ENCODE results near the gene PTGFRN.

Gene PTGFRN

DNA sequence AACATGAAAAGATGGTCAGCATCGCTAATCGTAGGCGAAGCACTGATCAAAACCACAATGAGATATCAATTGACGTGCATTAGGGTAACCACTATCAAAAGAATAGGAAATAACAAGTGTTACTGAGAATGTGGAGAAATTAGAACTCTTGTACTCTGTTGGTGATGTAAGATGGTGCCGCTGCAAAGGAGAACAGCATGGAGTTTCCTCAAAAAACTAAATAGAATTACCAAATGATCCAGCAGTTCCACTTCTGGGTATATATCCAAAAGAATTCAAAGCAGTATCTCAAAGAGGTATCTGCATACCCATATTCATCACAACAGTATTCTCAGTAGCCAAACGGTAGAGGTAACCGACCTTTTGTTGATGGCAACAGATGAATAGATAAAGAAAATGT lies 83.6 kb downstream of the PTGFRN start:
- H3K9ac ChIP-seq (ENCODE audit: low read length): no peak overlapping the region
- no peaks in the 10 kb centered on the region for H3K79me2 ChIP-seq (ENCODE audit: insufficient read depth, low read length)
- H3K36me3 ChIP-seq (ENCODE audit: low read length): no peaks in the 10 kb centered on the region
- no peak overlapping the region for H3K4me2 ChIP-seq (ENCODE audit: low read depth, low read length, poor library complexity, severe bottlenecking)
- TF ChIP-seq EZH2phosphoT487 (conservative IDR thresholded peaks at IDR 0.05; ENCODE audit: low read length): no peak
- TF ChIP-seq, protein P1, sequence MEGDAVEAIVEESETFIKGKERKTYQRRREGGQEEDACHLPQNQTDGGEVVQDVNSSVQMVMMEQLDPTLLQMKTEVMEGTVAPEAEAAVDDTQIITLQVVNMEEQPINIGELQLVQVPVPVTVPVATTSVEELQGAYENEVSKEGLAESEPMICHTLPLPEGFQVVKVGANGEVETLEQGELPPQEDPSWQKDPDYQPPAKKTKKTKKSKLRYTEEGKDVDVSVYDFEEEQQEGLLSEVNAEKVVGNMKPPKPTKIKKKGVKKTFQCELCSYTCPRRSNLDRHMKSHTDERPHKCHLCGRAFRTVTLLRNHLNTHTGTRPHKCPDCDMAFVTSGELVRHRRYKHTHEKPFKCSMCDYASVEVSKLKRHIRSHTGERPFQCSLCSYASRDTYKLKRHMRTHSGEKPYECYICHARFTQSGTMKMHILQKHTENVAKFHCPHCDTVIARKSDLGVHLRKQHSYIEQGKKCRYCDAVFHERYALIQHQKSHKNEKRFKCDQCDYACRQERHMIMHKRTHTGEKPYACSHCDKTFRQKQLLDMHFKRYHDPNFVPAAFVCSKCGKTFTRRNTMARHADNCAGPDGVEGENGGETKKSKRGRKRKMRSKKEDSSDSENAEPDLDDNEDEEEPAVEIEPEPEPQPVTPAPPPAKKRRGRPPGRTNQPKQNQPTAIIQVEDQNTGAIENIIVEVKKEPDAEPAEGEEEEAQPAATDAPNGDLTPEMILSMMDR (IDR thresholded peaks at IDR 0.05; ENCODE audit: insufficient read depth, low read length, poor library complexity, severe bottlenecking): no peak
- H3K9me2 ChIP-seq (replicated peaks; ENCODE audit: insufficient read depth, low read length): no peaks in the 10 kb centered on the region
- no peaks in the 10 kb centered on the region for H3K27me3 ChIP-seq (ENCODE audit: low read length)
- no peaks in the 10 kb centered on the region for H3K9me3 ChIP-seq (ENCODE audit: insufficient read depth, low read length)
- no peak overlapping the region for H2AFZ ChIP-seq (ENCODE audit: low read depth, low read length, severe bottlenecking)
- H3K4me3 ChIP-seq (ENCODE audit: insufficient read depth, low read length, poor library complexity, severe bottlenecking): no peak overlapping the region
- H3F3A ChIP-seq (ENCODE audit: insufficient read depth): no peaks in the 10 kb centered on the region
- H4K20me1 ChIP-seq (ENCODE audit: low read depth, low read length): no peaks in the 10 kb centered on the region
- H3K27ac ChIP-seq (ENCODE audit: low read depth, low read length): no peak overlapping the region

DNA sequence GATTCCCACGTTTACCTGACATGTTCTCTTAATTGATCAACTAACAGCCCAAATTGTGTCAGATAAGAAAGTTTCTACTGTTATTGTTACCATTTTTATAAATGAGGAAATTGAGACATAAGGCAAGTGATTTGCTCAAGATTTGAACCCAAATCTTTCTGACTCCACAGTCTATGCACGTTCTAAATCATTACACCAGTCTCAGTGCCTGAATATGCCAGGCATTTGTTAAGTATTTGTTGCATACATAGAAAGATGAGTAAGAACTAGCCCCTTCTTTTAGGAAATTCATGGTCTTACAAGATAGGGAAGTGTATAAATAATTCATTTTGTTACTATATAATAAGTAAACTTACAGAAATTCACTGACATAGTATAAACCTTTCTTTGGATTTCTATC lies 84.7 kb downstream of the PTGFRN start:
- no peaks in the 10 kb centered on the region for H3K9me2 ChIP-seq (replicated peaks; ENCODE audit: insufficient read depth, low read length)
- H2AFZ ChIP-seq (ENCODE audit: low read depth, low read length, severe bottlenecking): no peak overlapping the region
- H3F3A ChIP-seq (ENCODE audit: insufficient read depth): no peaks in the 10 kb centered on the region
- no peak overlapping the region for H3K9ac ChIP-seq (ENCODE audit: low read length)
- no peak overlapping the region for H3K4me2 ChIP-seq (ENCODE audit: low read depth, low read length, poor library complexity, severe bottlenecking)
- H3K27ac ChIP-seq (ENCODE audit: low read depth, low read length): no peak overlapping the region
- H3K4me3 ChIP-seq (ENCODE audit: insufficient read depth, low read length, poor library complexity, severe bottlenecking): no peak overlapping the region
- H3K9me3 ChIP-seq (ENCODE audit: insufficient read depth, low read length): no peaks in the 10 kb centered on the region
- no peaks in the 10 kb centered on the region for H3K36me3 ChIP-seq (ENCODE audit: low read length)
- no peaks in the 10 kb centered on the region for H4K20me1 ChIP-seq (ENCODE audit: low read depth, low read length)
- no peaks in the 10 kb centered on the region for H3K27me3 ChIP-seq (ENCODE audit: low read length)
- no peaks in the 10 kb centered on the region for H3K79me2 ChIP-seq (ENCODE audit: insufficient read depth, low read length)
- TF ChIP-seq, protein P1 (IDR thresholded peaks at IDR 0.05; ENCODE audit: insufficient read depth, low read length, poor library complexity, severe bottlenecking): no peak
- no peak for TF ChIP-seq EZH2phosphoT487 (conservative IDR thresholded peaks at IDR 0.05; ENCODE audit: low read length)

DNA sequence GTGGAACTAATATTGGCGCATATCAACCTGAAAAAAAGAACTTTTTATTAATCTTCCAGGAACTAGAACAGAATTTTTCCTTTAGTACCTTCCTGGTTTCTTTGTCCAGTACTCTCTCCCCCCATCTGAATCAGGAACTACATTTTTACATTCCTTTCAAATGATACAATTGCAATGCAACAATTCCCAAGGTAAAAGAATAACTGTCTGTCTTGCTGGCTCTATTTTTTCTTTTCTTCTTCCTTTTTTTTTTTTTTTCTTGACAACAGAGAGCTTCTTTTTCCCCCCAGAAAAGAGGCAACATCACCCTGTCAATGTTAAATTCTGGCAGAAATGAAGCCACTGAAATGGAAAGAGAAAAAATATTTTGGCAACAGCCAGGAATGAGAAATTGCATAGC lies 87.3 kb downstream of the PTGFRN start:
- no peak overlapping the region for H3K4me2 ChIP-seq (ENCODE audit: low read depth, low read length, poor library complexity, severe bottlenecking)
- no peaks in the 10 kb centered on the region for H3K9me2 ChIP-seq (replicated peaks; ENCODE audit: insufficient read depth, low read length)
- no peaks in the 10 kb centered on the region for H3K9me3 ChIP-seq (ENCODE audit: insufficient read depth, low read length)
- H3K36me3 ChIP-seq (ENCODE audit: low read length): no peaks in the 10 kb centered on the region
- no peak overlapping the region for H3K27ac ChIP-seq (ENCODE audit: low read depth, low read length)
- no peak overlapping the region for H3K4me3 ChIP-seq (ENCODE audit: insufficient read depth, low read length, poor library complexity, severe bottlenecking)
- no peaks in the 10 kb centered on the region for H4K20me1 ChIP-seq (ENCODE audit: low read depth, low read length)
- H3K27me3 ChIP-seq (ENCODE audit: low read length): no peaks in the 10 kb centered on the region
- H3F3A ChIP-seq (ENCODE audit: insufficient read depth): no peaks in the 10 kb centered on the region
- TF ChIP-seq EZH2phosphoT487 (conservative IDR thresholded peaks at IDR 0.05; ENCODE audit: low read length): no peak
- TF ChIP-seq, protein P1 (IDR thresholded peaks at IDR 0.05; ENCODE audit: insufficient read depth, low read length, poor library complexity, severe bottlenecking): no peak
- H3K79me2 ChIP-seq (ENCODE audit: insufficient read depth, low read length): no peaks in the 10 kb centered on the region
- no peak overlapping the region for H3K9ac ChIP-seq (ENCODE audit: low read length)
- no peak overlapping the region for H2AFZ ChIP-seq (ENCODE audit: low read depth, low read length, severe bottlenecking)
